MM.1S (cell line): ENCODE measurements around the gene CREB5.

Source experiments
- EZH2 ChIP-seq: fragments of 300-600 bp; sonication (generic); optimal IDR thresholded peaks from 2 replicates; pipeline ENCODE3; 2017; ENCODE audit warnings: low read depth, mild to moderate bottlenecking, antibody characterized with exemption, low read length, mixed read lengths
- EZH2phosphoT487 ChIP-seq: fragments of 300-600 bp; sonication (generic); IDR thresholded peaks from 2 replicates; pipeline ENCODE4 v1.6.1; 2018; ENCODE audit warnings: antibody characterized with exemption, low read length
- TF ChIP-seq, protein P1 (sequence below): fragments of 300-600 bp; sonication (generic); IDR thresholded peaks from 2 replicates; pipeline ENCODE4 v1.5.1; 2016; ENCODE audit warnings: antibody characterized with exemption, low read length, mixed read lengths

DNA sequence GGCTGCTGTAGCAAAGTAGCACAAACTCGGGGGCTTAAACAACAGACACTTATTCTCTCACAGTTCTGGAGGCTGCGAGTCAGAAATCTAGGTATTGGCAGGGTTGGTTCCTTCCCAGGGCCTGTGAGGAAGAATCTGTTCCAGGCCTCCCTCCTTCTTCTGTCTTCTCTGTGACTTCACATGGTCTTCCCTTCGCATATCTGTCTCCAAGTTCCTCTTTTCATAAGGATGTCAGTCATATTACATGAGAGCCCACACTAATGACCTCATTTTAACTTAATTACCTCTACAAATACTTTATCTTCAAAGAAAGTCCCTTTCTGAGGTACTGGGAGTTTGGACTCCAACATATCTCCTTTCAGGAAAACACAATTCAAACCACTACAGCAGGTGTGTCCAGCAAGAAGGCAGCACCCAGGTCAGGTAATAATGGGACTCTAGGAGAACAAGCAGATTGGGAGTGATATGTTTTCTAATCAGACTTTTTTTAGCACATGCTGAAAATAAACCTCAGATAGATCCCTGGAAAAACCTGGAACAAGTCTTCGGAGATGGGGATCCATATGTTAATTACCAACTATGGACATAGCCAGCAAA, 11.7 kb downstream of the CREB5 start:
- TF ChIP-seq EZH2 (no peak), EZH2phosphoT487 (no peak)
- TF ChIP-seq, protein P1, sequence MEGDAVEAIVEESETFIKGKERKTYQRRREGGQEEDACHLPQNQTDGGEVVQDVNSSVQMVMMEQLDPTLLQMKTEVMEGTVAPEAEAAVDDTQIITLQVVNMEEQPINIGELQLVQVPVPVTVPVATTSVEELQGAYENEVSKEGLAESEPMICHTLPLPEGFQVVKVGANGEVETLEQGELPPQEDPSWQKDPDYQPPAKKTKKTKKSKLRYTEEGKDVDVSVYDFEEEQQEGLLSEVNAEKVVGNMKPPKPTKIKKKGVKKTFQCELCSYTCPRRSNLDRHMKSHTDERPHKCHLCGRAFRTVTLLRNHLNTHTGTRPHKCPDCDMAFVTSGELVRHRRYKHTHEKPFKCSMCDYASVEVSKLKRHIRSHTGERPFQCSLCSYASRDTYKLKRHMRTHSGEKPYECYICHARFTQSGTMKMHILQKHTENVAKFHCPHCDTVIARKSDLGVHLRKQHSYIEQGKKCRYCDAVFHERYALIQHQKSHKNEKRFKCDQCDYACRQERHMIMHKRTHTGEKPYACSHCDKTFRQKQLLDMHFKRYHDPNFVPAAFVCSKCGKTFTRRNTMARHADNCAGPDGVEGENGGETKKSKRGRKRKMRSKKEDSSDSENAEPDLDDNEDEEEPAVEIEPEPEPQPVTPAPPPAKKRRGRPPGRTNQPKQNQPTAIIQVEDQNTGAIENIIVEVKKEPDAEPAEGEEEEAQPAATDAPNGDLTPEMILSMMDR: no peak
